ENCODE results near the gene CDC45. TPM values are rescaled to one million over a fixed set of nuclear protein-coding genes. Genes with fewer than 3 reads are reported as not detected.

CDC45 gene
- total RNA-seq, 4 donors from 2014 or later: 11.7 TPM; not detected in 3

DNA sequence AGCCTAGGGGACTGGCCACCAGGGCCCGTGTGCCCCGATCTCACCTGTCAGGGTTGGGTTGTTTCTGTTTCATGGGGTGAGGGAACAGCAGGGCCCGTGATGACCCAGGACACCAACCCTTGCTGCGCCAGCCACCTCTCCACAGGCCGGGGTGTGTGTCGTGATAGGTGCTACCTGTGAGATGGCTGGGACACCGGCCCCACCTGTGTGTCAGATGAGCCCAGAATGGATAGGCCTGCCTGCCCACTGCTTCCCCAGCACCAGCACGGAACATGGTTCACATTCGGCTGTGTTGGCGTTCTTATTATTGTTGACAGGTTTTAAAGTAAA is 37.4 kb downstream of the CDC45 start:
- Histone ChIP-seq H3K36me3 (no peaks in the 10 kb centered on the region), H3K4me3 (no peak overlapping the region), H3K9me3 (no peaks in the 10 kb centered on the region), H3K4me1 (no peaks in the 10 kb centered on the region), H3K27me3 (no peaks in the 10 kb centered on the region), H3K27ac (no peak overlapping the region)
- intact Hi-C loops (cut with DNase I; ENCODE audit: low total_unique reads): loop anchor here (10.0 kb wide), 1 partner anchor 58 kb away; no protein-coding TSS in a partner anchor
- TF ChIP-seq POLR2A (IDR thresholded peaks at IDR 0.05): no peak
- TF ChIP-seq, protein P1, sequence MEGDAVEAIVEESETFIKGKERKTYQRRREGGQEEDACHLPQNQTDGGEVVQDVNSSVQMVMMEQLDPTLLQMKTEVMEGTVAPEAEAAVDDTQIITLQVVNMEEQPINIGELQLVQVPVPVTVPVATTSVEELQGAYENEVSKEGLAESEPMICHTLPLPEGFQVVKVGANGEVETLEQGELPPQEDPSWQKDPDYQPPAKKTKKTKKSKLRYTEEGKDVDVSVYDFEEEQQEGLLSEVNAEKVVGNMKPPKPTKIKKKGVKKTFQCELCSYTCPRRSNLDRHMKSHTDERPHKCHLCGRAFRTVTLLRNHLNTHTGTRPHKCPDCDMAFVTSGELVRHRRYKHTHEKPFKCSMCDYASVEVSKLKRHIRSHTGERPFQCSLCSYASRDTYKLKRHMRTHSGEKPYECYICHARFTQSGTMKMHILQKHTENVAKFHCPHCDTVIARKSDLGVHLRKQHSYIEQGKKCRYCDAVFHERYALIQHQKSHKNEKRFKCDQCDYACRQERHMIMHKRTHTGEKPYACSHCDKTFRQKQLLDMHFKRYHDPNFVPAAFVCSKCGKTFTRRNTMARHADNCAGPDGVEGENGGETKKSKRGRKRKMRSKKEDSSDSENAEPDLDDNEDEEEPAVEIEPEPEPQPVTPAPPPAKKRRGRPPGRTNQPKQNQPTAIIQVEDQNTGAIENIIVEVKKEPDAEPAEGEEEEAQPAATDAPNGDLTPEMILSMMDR (IDR thresholded peaks at IDR 0.05): no peak
- DNase-seq: no peak

DNA sequence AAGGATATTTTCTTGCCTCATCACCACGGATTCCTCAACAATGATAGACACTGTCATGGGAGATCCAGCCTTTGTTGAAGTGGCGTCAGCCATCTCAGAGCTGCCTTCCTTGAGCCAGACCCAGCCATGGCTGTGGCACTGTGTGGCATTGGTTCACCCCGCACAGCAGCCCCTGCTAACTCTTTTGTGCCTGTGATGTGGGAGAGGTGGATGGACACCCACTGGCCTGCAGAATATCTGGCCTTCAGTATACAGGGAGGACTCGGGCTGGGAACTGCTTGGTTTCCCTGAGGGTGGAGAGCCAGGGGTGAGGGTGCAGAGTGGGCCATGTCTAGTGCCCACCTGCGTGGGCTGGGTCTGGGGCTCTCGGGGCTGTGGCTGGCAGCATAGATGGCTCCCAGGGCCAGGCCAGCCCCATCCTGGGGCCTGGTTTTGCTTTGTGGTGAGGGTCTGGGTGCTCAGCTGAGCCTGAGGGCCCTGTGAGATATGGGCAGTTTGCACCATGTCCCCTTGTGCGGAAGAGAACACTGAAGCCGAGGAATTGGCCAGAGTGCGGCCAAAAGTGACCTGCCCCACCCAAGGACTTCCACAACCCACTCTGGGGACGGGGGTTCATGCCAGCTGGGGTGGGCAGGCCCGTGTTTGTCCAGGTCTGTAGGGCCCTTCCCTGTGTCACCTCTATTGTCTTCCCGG is 38.3 kb downstream of the CDC45 start:
- no peaks in the 10 kb centered on the region for H3K36me3 ChIP-seq
- H3K9me3 ChIP-seq: no peaks in the 10 kb centered on the region
- no peak overlapping the region for H3K27ac ChIP-seq
- DNase-seq: no peak
- no peak overlapping the region for H3K4me3 ChIP-seq
- TF ChIP-seq, protein P1 (IDR thresholded peaks at IDR 0.05): no peak
- TF ChIP-seq POLR2A (IDR thresholded peaks at IDR 0.05): no peak
- intact Hi-C loops (cut with DNase I; ENCODE audit: low total_unique reads): loop anchor here (10.0 kb wide), 1 partner anchor 57 kb away; no protein-coding TSS in a partner anchor
- no peaks in the 10 kb centered on the region for H3K27me3 ChIP-seq
- H3K4me1 ChIP-seq: no peaks in the 10 kb centered on the region

- peaks cover 0 to 2% of the 10 kb centered on the region in 2 donors for H3K4me1 ChIP-seq
- no peak for TF ChIP-seq POLR2A (IDR thresholded peaks at IDR 0.05)
- TF ChIP-seq, protein P1 (IDR thresholded peaks at IDR 0.05): no peak
- H3K27me3 ChIP-seq: no peaks in the 10 kb centered on the region
- no peaks in the 10 kb centered on the region for H3K36me3 ChIP-seq
- no peak overlapping the region for H3K4me3 ChIP-seq
- no peaks in the 10 kb centered on the region for H3K9me3 ChIP-seq
- DNase-seq: no peak
- no peak overlapping the region for H3K27ac ChIP-seq
- intact Hi-C loops (cut with DNase I; ENCODE audit: low total_unique reads): loop anchor here (10.0 kb wide), 1 partner anchor 56 kb away; no protein-coding TSS in a partner anchor
These were observed 38.9 kb downstream of the CDC45 start for GRCh38 chr22:19518635-19519034.

DNA sequence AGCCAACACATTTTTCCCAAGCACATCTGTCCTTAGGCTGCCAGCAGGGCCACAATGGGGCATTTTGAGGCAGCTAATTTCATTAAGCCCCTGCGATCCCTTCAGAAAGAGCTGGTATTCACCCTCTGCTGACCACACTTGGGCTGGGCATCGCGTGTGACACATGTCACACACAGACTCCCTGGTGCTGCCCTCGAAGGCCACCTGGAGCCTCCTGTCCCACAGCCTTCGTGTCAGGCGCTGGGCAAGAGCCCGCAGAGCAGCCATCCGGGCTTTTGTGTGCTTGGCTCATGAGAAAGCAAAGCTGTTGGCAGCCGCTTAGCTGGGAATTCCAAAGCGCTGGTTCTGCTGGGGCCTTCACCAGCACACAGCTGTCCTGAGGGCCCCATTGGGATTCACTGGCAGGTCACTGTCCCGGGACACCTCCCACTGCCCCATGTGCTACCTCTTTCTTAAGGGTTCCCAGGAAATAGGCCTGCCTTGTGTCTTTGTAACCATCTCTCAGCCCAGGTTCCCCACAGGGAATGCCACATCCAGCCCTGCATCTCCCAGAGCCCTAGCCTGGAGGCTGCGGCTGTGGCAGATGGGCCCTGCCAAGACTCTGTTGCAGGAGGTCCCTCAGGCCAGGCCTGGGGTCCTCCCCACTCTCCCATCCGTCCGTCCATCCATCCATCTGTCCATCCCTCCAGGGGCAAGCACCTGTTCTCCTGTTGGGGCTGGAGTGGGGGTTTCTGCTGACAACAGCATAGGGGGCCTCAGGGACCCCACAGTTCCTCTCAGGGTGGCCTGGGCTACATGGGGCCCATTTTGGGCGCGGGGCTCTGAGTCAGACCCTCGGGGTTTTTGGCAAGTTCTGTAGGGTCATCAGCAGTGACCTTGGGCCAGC is 39.6 kb downstream of the CDC45 start:
- Histone ChIP-seq H3K9me3 (no peaks in the 10 kb centered on the region), H3K4me1 (peaks cover 0 to 8% of the 10 kb centered on the region in 2 donors), H3K27me3 (no peaks in the 10 kb centered on the region), H3K4me3 (no peak overlapping the region), H3K27ac (peak overlapping the region in 1 of 2 donors; percentile 83), H3K36me3 (no peaks in the 10 kb centered on the region)
- TF ChIP-seq, protein P1 (IDR thresholded peaks at IDR 0.05): no peak
- TF ChIP-seq POLR2A (IDR thresholded peaks at IDR 0.05): no peak
- no peak for DNase-seq
- intact Hi-C loops (cut with DNase I; ENCODE audit: low total_unique reads): loop anchor here (10.0 kb wide), 1 partner anchor 56 kb away; no protein-coding TSS in a partner anchor

DNA sequence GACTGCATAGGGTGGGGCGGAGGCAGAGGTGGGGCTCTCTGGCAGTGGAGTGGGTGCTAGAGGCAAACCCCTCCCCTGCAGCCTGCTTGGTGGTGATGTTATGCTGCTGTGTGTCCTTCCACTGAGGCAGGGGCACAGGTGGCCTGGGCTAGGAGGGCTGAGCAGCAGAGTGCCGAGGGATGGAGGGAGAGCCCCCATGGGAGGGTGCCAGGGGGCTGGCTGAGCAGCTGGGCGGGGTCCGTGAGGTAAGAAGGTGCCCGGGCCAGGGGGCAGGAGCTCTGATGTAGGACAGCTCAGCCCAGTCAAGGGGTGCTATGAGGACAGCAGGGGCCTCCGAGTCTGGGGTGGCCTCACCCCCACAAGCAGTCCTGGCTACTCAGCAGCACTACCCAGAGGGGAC is 40.3 kb downstream of the CDC45 start:
- Histone ChIP-seq H3K27ac (peak overlapping the region in 1 of 2 donors; percentile 83), H3K9me3 (no peaks in the 10 kb centered on the region), H3K27me3 (no peaks in the 10 kb centered on the region), H3K4me1 (peaks cover 0 to 9% of the 10 kb centered on the region in 2 donors), H3K4me3 (no peak overlapping the region), H3K36me3 (no peaks in the 10 kb centered on the region)
- DNase-seq: no peak
- TF ChIP-seq, protein P1 (IDR thresholded peaks at IDR 0.05): no peak
- no peak for TF ChIP-seq POLR2A (IDR thresholded peaks at IDR 0.05)
- intact Hi-C loops (cut with DNase I; ENCODE audit: low total_unique reads): no loop called here
